GM20000 (cell line): ENCODE results near the gene BAHCC1.
A peak's percentile ranks its signal among the peaks of the same experiment; 100 is the strongest.

Source experiments
- DNase-seq: peaks from one replicate; pipeline ENCODE4 v3.0.0; 2012; ENCODE audit warnings: low spot score
- TF ChIP-seq, protein P1 (sequence below): IDR thresholded peaks from 2 replicates; pipeline ENCODE4 v1.5.1; 2012; ENCODE audit warnings: mild to moderate bottlenecking, control low read depth; ENCODE audit errors: extremely low read depth, missing control alignments

Gene BAHCC1

DNA sequence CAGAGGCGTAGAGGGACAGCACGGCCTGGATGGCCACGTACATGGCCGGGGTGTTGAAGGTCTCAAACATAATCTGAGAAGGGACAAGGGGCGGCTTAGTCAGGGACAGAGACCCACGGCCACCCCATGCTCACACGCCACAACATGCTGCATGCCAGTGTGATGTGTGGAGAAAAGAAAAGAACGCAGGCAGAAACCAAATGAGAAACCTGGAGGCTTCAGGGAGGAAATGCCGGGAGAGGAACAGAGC lies 116.2 kb downstream of the BAHCC1 start:
- DNase-seq: no peak
- TF ChIP-seq, protein P1, sequence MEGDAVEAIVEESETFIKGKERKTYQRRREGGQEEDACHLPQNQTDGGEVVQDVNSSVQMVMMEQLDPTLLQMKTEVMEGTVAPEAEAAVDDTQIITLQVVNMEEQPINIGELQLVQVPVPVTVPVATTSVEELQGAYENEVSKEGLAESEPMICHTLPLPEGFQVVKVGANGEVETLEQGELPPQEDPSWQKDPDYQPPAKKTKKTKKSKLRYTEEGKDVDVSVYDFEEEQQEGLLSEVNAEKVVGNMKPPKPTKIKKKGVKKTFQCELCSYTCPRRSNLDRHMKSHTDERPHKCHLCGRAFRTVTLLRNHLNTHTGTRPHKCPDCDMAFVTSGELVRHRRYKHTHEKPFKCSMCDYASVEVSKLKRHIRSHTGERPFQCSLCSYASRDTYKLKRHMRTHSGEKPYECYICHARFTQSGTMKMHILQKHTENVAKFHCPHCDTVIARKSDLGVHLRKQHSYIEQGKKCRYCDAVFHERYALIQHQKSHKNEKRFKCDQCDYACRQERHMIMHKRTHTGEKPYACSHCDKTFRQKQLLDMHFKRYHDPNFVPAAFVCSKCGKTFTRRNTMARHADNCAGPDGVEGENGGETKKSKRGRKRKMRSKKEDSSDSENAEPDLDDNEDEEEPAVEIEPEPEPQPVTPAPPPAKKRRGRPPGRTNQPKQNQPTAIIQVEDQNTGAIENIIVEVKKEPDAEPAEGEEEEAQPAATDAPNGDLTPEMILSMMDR: no peak

DNA sequence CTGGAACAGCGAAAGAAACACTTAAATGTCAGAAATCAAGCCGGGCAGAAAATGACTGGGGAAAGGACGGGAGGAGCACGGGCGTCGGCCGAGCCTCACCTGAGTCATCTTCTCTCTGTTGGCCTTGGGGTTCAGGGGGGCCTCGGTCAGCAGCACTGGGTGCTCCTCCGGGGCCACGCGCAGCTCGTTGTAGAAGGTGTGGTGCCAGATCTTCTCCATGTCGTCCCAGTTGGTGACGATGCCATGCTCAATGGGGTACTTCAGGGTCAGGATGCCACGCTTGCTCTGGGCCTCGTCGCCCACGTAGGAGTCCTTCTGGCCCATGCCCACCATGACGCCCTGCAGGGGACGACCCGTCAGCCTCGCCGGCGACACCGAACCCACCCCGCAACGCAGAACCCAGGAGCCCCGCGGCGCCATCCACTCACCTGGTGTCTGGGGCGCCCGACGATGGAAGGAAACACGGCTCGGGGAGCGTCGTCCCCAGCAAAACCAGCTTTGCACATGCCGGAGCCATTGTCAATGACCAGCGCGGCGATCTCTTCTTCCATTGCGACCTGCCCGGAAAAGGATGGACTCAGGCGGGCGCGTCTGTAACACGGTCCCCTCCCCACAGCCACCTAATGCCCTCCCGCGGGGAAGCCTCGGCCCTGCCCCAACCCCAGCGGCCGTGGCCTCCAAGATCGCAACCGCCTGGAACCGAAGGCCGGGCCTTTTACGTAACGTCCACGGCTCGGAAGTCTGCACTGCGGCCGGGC lies 116.7 kb downstream of the BAHCC1 start:
- no peak for DNase-seq
- TF ChIP-seq, protein P1: no peak

DNA sequence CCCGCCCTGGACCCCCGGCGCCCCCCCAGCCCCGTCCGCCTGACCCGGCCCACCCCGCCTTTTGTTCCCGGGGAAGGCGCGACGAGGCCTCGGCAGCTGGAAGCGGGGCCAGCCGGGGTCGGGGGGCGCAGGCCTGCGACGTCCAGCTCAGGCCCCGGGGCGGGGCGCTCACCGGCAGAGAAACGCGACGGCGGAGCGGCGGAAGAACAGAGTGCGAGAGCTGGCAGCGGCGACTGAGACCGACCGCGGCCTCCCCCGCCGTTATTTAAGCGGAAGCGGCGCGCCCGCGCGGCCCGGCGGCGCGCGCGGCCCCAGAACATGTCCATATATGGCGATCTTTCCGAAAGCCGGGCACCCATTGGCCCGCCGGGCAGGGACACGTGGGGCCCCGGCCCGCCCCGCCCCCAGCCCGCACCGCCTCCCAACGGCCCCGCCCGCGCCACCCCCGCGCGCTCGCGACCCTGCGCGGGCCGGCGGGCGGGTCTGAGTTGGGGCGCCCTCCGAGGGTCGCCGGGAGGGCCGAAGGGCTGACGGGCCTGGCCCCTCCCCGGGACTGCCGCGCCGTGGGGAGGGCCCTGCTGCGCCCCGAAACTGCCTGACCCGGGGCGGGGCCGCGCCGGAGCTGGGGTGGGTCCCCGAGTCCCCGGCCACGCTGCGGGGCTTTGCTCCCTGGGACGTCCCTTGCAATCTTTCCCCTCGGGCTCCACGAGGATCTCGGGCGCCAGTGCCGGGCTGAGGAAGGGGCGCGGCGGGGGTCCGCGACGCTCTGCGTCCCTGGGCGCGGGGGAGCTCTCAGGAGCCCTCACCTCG lies 117.5 kb downstream of the BAHCC1 start, which contains the start of gene ACTG1:
Gene ACTG1 (minus strand): TSS at position 238 of the 810 bp plus-strand sequence. CDS start 445 bp downstream, outside the sequence.
- TF ChIP-seq, protein P1: no peak
- DNase-seq: peak; percentile 98

DNA sequence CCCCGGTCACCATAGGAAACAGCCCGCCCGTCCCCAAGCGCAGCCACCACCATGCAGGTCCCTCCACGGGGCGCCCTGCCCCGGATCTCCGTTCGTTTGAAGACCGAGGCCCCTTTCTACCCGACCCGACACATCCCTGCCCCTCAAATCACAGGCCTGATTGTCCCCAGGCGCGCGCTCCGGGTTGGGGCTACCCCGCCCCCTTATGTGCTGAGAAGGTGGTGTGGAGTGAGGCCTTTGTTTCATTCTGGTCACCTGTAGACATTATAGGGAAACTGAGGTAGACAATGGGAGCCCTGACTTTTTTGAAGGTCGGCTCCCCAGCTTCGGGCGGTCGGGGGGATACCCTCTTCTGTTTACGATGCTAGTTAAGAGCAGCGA lies 118.1 kb downstream of the BAHCC1 start:
- TF ChIP-seq, protein P1: no peak
- peak; percentile 71 for DNase-seq

DNA sequence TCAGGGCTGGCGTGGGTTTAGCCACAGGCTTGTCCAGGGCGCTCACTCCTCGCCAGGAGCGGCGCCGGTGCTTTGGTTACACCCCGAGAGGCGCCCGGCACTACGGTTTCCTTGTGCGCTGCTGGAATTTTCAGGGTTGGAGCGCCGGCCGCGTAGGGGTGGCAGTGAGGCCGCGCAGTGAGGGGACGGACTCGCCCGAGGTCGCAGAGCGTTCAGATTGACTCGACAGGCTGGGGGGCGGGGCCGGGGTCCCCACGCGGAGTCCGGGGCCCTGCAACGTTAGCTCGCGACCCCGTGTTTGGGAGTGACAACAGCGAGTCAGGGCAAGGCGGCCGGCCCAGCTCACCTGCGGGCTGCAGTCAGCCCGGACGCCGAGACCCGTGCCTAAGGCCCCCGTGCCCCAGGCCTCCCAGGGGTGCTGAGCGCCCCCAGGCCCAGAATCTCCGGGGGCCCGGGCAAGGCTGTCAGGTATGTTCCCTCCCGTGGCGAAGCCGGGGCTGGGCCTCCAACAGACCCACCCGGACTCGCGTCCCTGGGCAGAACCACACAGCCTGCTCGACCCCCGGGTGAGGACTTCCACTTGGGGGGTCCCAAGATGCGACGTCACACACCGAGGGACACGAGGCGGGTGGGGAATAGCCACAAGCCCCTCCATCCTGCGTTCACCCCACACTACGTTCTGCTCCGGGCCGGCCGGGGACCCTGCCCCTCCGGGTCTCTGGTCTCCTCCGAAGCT lies 118.7 kb downstream of the BAHCC1 start:
- TF ChIP-seq, protein P1: no peak
- no peak for DNase-seq

DNA sequence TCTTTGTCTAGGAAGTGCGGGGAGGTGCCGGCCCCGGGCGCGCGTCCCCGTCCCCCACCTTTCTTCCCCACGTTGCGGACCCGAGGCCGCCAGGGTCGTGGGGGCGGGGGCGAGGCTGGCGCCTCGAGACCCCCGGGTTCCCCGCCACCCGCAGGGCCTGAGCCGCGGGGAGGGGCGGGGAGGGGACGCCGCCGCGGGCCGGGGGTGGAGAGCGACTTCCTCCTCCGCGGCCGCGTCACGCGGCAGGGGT lies 119.2 kb downstream of the BAHCC1 start:
- TF ChIP-seq, protein P1: no peak
- no peak for DNase-seq
